HG03520 (cell line): ENCODE results near the gene LRP8.

Experiments
- ATAC-seq: cut with Tn5 transposase; IDR thresholded peaks from one replicate; pipeline ENCODE4 v1.9.1; 2021; ENCODE audit warnings: mild to moderate bottlenecking, moderate library complexity; ENCODE audit not compliant: unreplicated experiment

Gene LRP8

GRCh38 chr1:53361541-53361961, 33.7 kb upstream of the LRP8 start:
- ATAC-seq = no peak

- no peak for ATAC-seq
Measured at GRCh38 chr1:53359934-53360276, 32.0 kb upstream of the LRP8 start.

DNA sequence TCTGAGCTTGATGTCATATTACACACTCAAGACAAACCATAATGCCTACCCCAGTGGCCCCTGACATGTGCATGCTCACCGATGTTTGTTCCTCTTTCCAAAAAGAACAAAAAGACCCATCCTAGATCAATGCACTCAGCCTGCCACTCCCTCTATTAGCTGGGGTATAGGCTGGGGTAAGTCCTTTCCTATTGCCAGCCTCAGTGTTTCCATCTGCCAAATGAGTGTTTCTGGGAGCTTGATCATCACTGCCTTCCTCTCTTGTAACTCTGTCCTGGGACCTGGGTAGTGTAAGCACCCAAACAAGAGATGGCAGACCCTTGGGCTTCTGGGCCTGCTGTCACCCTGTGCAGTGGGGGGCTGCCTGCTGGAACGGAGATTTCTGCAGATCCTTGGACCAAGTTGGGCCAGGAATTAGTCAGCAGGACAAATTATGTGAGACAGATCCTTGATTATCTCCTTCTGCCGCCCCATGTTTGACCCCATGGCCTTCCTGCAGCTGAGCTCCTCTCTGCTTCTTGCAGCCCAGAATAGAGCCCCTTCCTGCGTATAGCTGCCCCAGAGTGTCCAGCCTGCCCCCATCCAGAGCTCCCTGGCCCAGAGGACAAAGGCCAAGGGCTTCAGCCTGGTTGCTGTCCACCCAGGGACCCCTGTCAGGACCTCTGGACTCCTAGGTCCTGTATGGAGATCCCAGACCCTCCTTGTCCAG, 31.5 kb upstream of the LRP8 start:
- no peak for ATAC-seq

DNA sequence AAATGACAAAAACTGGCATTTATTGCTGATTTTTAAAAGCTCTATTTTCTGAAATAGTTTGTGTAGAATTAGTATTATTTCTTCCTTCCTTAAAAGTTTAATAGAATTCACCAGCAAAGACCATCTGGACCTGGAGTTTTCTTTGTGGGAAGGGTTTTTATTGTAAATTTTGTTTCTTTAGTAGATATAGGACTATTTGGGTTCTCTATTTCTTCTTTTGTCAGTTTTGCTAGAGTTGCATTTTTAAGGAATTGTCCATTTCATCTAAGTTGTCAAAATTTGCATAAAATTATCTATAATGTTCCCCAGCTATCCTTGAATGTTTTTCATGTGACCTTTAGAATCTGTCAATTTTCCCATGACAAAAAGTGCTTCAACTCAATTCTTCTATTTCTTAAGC, 28.8 kb upstream of the LRP8 start:
- no peak for ATAC-seq

DNA sequence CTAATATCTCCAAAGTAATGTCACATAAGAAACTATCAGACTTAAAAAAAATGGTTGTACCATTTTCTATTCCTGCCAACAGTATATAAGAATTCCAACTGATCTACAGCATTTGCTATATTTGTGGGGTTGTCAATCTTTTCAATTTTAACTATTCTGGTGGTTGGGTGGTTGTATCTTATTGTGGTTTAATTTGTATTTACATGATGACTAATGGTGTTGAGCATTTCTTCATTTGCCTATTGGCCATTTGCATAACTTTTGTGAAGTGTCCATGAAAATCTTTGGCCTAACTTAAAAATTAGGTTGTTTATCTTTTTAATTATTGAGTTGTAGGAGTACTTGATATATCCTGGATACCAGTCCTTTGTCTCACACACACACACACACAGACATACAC, 26.2 kb upstream of the LRP8 start:
- ATAC-seq = no peak

DNA sequence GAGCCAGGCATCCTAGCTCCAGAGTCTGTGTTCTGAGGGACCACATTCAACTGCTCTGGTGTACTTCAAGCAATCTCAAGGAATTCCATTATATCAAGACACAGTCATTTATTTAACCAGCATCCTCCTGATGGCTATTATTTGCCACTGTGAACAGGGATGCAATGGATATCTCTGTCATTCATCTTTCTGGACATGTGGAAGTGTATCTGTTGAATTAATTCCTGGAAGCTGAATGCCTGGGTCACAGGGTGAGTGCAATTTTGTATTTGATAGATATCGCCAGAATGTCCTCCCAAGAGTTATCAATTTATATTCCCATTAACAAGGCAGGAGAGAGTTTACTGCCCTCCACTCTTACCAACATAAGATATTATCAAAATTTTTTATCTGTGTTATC, 24.7 kb upstream of the LRP8 start:
- no peak for ATAC-seq

DNA sequence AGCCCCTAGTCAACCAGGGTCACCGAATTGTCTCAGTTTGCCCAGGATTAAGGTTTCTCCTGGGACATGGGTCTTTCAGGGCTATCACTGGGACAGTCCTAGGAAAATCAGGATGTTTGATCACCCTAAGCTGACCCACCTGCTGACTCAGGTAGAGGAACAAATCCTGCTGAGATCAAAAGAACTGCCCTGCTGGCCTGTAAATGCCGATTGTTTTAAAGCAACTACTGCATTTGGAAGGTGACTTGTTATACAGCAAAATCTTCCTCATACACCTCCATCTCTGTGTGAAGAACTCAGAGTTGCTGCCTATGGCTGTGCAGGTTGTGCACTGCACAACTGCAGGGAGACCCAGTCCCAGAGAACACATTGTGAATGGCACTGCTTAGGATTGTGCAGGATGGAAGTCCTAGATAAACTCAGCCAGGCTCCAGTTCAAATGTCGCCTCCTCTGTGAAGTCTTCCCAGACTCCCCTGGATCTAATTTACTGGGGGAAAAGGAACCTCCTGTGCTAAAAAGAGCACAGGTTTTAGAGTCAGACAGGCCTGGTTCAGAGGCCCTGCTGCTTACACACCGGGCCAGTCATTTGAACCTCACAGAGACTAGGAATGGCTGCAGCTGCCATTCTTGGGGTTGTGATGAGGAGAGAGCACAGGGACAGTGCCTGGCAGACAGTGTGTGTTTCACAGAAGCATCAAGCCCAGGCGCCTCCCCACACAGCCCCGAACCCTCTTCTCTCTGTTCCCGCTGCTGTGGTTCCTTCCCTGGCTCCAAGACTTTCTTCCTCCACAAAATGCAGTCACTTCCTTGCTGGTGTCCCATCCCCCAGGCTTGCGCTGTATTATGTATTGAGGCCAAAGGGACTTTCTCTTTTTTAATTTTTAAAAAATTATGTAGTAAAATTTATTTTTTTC, 23.2 kb upstream of the LRP8 start:
- ATAC-seq = no peak

DNA sequence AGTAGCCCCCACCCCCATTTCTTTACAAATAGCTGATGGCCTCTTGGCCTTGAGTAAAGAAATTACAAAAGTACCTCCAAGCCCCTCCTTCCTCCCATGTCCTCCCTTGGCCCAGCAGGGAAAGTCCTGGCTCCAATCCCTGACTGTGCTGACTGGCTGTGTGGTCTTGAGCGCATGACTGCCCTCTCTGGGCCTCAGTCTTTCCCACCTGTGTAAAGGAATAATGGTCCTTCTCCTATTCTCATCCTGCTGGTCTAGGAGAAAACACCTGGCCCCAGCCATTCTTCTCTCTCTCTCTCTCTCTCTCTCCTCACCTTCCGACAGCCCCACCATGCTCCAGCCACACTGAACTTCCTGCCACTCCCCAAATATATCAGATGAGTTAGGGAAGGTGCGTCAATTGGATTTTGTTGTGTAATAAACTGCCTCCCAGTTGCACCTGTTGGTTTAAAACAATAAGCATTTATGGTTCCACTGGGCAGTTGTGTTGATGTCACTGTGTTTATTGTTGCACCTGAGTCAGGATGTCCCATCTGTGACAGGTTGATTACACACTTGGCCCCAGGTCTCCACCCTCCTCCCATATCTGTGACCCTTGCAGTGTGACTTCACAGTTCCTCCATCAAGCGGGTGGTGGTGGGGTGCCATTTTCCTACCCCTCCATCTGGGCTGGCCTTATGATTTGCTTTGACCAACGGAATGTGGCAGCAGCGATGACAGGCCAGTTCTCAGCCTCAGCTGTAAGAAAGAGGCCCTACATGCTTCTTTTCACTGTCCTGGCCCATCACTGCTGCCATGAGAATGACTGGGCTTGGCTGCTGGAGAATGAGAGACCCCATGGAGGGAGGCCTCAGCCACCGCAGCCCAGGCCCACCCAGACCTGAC, 22.3 kb upstream of the LRP8 start:
- ATAC-seq = no peak

- no peak for ATAC-seq
Measured at GRCh38 chr1:53349369-53349835, 21.5 kb upstream of the LRP8 start.

DNA sequence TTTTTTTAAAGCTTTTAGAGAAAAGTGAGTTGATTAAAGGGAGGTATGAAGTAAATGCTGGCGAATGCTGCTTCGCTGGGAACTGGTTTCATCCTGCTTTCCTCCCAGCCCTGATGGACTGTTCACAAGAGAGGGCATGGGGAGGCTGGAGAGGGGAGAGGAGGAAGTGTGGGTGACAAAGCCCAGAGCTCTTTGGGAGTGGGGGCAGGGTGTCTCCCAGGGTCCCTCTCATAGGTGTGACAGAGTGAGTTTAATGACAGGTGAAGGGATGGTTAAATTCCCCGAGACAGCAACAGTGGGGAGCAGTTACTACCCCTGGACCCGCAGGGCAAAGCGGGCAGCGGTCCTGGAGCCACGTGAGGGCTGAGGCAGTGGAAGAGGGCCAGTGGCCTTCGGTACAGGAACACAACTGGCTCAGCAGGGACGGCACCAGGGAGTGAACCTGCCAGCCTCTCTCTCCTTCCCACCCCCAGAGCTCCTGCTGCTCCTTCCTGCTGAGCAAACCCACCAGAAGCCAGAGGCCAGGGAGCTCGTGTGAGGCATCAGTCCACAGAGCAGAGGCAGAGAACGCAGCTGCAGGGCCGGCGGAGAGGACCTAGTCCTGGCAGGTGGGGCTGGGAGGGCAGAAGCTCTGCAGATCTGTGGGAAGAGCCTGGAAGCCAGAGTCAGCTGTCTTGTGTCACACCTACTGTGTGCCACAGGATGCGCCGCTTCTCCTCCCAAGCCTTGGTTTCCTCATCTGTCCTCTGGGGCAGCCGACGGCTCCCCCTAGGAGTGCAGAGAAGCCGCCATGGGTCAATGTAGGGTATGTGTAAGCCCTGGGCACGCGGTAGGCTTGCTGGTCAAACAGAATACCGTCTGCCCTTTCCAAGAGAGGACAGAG, 20.9 kb upstream of the LRP8 start:
- no peak for ATAC-seq

- ATAC-seq = no peak
Measured at GRCh38 chr1:53346814-53347176, 18.9 kb upstream of the LRP8 start.

- ATAC-seq = no peak
Measured at GRCh38 chr1:53345996-53346813, 18.3 kb upstream of the LRP8 start.

DNA sequence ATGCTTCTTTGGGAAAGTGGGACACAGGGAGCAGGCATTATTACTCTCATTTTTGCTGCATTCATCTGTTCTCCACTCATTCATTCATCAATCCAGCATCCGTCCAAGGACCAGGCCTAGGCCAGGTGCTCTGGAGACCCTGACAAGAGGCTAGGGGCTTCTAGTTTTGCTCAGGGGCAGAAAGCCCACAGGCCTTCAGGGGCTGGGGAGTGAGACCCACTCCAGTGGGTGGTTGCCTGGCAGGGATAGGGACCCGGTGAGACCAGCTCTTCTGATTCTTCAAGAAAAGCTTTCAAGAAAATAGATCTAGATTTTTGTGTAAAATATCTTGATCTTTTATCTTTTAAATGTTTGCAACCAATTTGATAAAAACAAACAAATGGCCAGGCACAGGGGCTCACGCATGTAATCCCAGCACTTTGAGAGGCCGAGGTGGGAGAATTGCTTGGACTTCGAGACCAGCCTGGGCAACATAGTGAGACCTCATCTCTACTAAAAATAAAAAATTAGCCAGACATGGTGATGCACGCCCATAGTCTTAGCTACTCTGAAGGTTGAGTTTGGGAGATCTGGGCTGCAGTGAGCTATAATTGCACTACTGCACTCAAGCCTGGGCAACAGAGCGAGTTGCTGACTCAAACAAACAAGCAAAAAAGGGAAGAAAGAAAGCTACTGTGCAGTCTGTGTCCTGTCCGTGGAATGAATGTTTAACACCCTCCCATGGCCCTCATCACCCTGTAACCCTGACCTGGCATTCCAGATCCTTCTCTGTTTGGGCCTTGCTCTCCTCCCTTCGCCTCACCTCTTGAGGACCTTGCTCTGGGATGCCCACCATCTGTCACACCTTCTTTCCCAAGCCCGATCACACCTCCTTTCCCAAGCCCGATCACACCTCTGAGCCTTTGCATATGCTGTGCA, 17.3 kb upstream of the LRP8 start:
- ATAC-seq = peak; percentile 80

GRCh38 chr1:53343831-53344668, 16.2 kb upstream of the LRP8 start:
- no peak for ATAC-seq

- ATAC-seq = no peak
Measured at GRCh38 chr1:53342735-53343470, 15.0 kb upstream of the LRP8 start.

DNA sequence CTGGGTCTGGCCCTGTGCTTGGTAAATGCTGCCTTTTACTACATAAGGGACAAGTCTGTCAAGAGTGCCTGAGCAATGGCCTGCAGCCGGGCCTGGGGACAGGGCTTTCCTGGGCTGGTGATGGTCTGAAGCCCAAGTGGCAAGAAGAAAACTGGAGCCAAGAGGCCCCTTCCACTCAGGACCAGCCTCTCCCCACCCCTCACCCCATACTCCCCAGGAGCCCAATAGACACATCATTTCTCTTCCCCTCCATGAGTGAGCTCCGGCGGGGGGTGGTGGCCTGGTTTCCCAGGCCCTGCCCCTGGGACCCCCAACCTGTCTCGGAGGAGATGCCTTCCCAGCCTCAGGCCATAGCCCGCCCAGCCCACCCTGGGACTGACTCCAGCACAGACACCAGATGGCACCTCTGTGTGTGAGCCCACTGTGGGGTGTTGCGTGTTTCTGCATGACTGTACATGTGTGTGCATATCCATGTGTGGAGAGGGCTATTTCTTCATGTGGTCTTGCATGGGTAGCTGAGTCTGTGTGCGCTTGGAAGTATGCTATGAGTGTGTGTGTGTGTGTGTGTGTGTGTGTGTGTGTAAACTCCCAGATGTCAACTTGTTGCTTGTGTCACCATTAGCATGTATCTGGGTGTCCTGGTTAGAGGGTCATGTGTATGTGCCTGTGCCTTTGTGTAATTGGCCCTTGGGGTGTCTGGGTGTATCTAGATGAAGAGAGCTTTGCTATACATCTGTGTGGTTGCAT, 14.3 kb upstream of the LRP8 start:
- no peak for ATAC-seq
